ENCODE measurements around the gene ZBTB11. TPM values are rescaled to one million over a fixed set of nuclear protein-coding genes. Genes with fewer than 3 reads are reported as not detected.
A peak's percentile ranks its signal among the peaks of the same experiment; 100 is the strongest.

Gene ZBTB11
- total and polyA plus RNA-seq, 9 of the 15 experiments (the other 6 are each of a cell fraction or from before 2014, with no cell fraction given) = 6.2 to 31.9 (median 21.4) TPM

- TF ChIP-seq AFF1 (IDR thresholded peaks at IDR 0.05; ENCODE audit: low read depth in 1 of 2, partially characterized antibody in 2 of 2) (peak in 1 of 2 experiments; percentile 36), E4F1 (CRISPR knock-in tag; IDR thresholded peaks at IDR 0.05; ENCODE audit: borderline replicate concordance) (peak; percentile 93), ZNF764 (CRISPR knock-in tag; IDR thresholded peaks at IDR 0.05; ENCODE audit: low read depth) (peak; percentile 82), ARID3B (CRISPR knock-in tag; IDR thresholded peaks at IDR 0.05; ENCODE audit: borderline replicate concordance) (peak; percentile 99), ZNF79 (CRISPR knock-in tag; IDR thresholded peaks at IDR 0.05; ENCODE audit: low read depth) (peak; percentile 99), ZNF140 (CRISPR knock-in tag; IDR thresholded peaks at IDR 0.05) (peak; percentile 95), HSF4 (CRISPR knock-in tag; IDR thresholded peaks at IDR 0.05; ENCODE audit: borderline replicate concordance) (peak; percentile 98)
- TF ChIP-seq, protein P1, sequence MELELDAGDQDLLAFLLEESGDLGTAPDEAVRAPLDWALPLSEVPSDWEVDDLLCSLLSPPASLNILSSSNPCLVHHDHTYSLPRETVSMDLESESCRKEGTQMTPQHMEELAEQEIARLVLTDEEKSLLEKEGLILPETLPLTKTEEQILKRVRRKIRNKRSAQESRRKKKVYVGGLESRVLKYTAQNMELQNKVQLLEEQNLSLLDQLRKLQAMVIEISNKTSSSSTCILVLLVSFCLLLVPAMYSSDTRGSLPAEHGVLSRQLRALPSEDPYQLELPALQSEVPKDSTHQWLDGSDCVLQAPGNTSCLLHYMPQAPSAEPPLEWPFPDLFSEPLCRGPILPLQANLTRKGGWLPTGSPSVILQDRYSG (tag; conservative IDR thresholded peaks at IDR 0.05; ENCODE audit: low read depth) = peak; percentile 99
- TF ChIP-seq, protein P2, sequence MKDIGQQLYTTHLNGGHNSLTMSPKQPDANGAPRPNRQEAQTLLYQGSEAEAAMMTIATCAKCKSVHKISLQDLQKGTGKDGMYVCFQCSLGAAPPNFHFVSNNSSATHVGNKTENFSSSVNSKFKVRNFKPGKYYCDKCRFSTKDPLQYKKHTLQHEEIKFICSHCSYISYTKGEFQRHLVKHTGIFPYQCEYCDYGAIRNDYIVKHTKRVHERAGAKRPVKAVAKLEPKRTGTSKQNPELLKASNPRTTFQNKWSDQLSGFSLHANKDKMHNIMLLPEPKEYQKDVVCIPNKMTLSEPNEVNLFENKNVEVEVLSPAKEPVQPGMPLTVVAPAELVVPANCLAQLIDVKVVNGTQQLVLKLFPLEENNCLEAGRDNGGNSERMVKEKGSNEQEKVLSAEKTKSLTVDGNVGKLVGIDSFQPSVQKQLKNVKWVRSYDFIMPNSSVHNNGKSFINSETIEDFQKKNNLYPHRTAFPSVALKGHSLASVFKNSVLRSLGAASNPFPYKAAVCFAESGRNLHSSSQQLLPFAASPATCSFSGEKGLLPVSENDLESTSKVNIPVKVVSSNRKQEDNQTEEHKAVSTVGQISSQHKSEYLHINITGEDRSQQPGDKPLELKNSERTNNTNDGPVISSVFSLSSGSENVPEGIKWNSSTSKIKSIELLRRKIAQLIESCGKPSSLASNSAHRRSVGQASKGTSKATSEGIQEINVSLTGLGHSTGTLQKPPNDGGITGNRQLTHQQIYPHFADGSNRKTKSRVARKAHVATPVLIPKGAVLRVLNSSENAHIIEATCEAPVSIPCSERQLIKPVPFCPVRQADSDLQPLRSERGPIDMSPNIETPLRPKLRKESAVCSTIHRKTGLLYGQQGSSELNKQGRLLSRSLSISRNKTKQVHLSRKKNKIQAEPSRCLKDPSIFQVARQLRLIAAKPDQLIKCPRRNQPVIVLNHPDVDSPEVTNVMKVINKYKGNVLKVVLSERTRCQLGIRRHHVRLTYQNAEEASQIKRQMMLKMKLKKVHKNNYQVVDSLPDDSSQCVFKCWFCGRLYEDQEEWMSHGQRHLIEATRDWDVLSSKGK (CRISPR knock-in tag; IDR thresholded peaks at IDR 0.05) = peak; percentile 94
- TF ChIP-seq, protein P3, sequence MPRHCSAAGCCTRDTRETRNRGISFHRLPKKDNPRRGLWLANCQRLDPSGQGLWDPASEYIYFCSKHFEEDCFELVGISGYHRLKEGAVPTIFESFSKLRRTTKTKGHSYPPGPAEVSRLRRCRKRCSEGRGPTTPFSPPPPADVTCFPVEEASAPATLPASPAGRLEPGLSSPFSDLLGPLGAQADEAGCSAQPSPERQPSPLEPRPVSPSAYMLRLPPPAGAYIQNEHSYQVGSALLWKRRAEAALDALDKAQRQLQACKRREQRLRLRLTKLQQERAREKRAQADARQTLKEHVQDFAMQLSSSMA (CRISPR knock-in tag; IDR thresholded peaks at IDR 0.05) = peak; percentile 95
Observed at GRCh38 chr3:101643861-101644613, 32.9 kb downstream of the ZBTB11 start (continued).

Measured in K562 (cell line).